ENCODE results near the gene CALU.

CALU gene

DNA sequence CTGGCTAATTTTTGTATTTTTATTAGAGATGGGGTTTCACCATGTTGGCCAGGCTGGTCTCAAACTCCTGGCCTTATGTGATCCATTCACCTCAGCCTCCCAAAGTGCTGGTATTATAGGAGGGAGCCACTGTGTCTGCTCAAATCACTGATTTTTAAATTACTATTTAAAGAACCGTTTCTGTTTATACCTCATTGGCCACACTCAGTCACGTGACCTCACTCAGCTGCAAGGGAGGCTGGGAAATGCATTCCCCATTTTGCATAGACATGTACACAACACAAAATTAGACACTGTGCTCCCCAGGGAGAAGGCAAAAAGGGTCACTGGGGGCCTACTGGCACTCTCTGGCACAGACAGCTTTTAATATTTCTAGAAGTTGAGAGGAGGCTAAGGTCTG is 13.6 kb upstream of the CALU start:
- no peaks in the 10 kb centered on the region for H3K4me1 ChIP-seq (ENCODE audit: control insufficient read depth, insufficient read depth, low read length)
- H3K36me3 ChIP-seq (ENCODE audit: control insufficient read depth in 2 of 2, insufficient read depth in 1 of 2, low read length in 2 of 2), result no peaks in the 10 kb centered on the region
- ChIA-PET POLR2A (interaction anchor here (1.0 kb wide), 1 partner anchor 13 kb away, joined by 8 read pairs; the partner anchor contains the start of gene CALU), CTCF (interaction anchor here (0.6 to 1.4 kb wide), 2 partner anchors 25 to 52 kb away, joined by 3 read pairs; no protein-coding TSS in a partner anchor)
- H3K9me3 ChIP-seq (ENCODE audit: control insufficient read depth, insufficient read depth, low read depth, low read length), result no peaks in the 10 kb centered on the region
- no peak overlapping the region for H3K27ac ChIP-seq (ENCODE audit: extremely low read depth, low read depth, low read length)
- H3K4me3 ChIP-seq (ENCODE audit: low read depth, low read length), result no peak overlapping the region
- TF ChIP-seq ZNF654 (tag by site-specific recombination; IDR thresholded peaks at IDR 0.05; ENCODE audit: low read depth), result no peak
- TF ChIP-seq SALL2 (tag by site-specific recombination; IDR thresholded peaks at IDR 0.05; ENCODE audit: borderline replicate concordance), result no peak
- 0 out of 2 replicates have a peak, but pooled peaks have one; percentile 19 for TF ChIP-seq ZBTB17 (tag by site-specific recombination; IDR thresholded peaks at IDR 0.05)

- TF ChIP-seq ZBTB1 (tag by site-specific recombination; IDR thresholded peaks at IDR 0.05), result no peak
- no peak for TF ChIP-seq ZNF548 (tag by site-specific recombination; IDR thresholded peaks at IDR 0.05)
- no peak for TF ChIP-seq ZNF639 (tag by site-specific recombination; IDR thresholded peaks at IDR 0.05)
- no peak for TF ChIP-seq ZNF701 (tag by site-specific recombination; IDR thresholded peaks at IDR 0.05)
- TF ChIP-seq ZNF426 (tag by site-specific recombination; IDR thresholded peaks at IDR 0.05), result no peak
- no peak for TF ChIP-seq ZNF843 (tag by site-specific recombination; IDR thresholded peaks at IDR 0.05)
- no peak for TF ChIP-seq ZNF664 (tag by site-specific recombination; IDR thresholded peaks at IDR 0.05)
- TF ChIP-seq, protein P1, sequence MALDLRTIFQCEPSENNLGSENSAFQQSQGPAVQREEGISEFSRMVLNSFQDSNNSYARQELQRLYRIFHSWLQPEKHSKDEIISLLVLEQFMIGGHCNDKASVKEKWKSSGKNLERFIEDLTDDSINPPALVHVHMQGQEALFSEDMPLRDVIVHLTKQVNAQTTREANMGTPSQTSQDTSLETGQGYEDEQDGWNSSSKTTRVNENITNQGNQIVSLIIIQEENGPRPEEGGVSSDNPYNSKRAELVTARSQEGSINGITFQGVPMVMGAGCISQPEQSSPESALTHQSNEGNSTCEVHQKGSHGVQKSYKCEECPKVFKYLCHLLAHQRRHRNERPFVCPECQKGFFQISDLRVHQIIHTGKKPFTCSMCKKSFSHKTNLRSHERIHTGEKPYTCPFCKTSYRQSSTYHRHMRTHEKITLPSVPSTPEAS (tag by site-specific recombination; IDR thresholded peaks at IDR 0.05), result no peak
- TF ChIP-seq ZNF362 (tag by site-specific recombination; IDR thresholded peaks at IDR 0.05), result no peak
- Histone ChIP-seq H3K27ac (ENCODE audit: extremely low read depth, low read depth, low read length) (no peak overlapping the region), H3K4me3 (ENCODE audit: low read depth, low read length) (no peak overlapping the region), H3K36me3 (ENCODE audit: control insufficient read depth in 2 of 2, insufficient read depth in 1 of 2, low read length in 2 of 2) (no peaks in the 10 kb centered on the region), H3K4me1 (ENCODE audit: control insufficient read depth, insufficient read depth, low read length) (no peaks in the 10 kb centered on the region), H3K9me3 (ENCODE audit: control insufficient read depth, insufficient read depth, low read depth, low read length) (no peaks in the 10 kb centered on the region)
- ChIA-PET CTCF (interaction anchor here (0.6 to 1.4 kb wide), 2 partner anchors 26 to 51 kb away, joined by 3 read pairs; no protein-coding TSS in a partner anchor), POLR2A (no interaction called here)
These were observed 13.0 kb upstream of the CALU start for GRCh38 chr7:128726059-128726736.

GRCh38 chr7:128726737-128727072 is 12.5 kb upstream of the CALU start:
- no peak overlapping the region for H3K27ac ChIP-seq (ENCODE audit: extremely low read depth, low read depth, low read length)
- TF ChIP-seq ZFP69B (tag by site-specific recombination; IDR thresholded peaks at IDR 0.05) (no peak), ZNF266 (tag by site-specific recombination; IDR thresholded peaks at IDR 0.05; ENCODE audit: low read depth) (no peak), ZNF677 (tag by site-specific recombination; IDR thresholded peaks at IDR 0.05) (peak; percentile 100)
- no peaks in the 10 kb centered on the region for H3K4me1 ChIP-seq (ENCODE audit: control insufficient read depth, insufficient read depth, low read length)
- CTCF ChIA-PET, result no interaction called here
- H3K9me3 ChIP-seq (ENCODE audit: control insufficient read depth, insufficient read depth, low read depth, low read length), result no peaks in the 10 kb centered on the region
- POLR2A ChIA-PET, result no interaction called here
- H3K4me3 ChIP-seq (ENCODE audit: low read depth, low read length), result no peak overlapping the region
- no peaks in the 10 kb centered on the region for H3K36me3 ChIP-seq (ENCODE audit: control insufficient read depth in 2 of 2, insufficient read depth in 1 of 2, low read length in 2 of 2)
